HG03469 (cell line): ENCODE data around the gene UHRF1.

Source experiments
- ATAC-seq: cut with Tn5 transposase; IDR thresholded peaks from one replicate; pipeline ENCODE4 v1.9.1; 2021; ENCODE audit warnings: mild to moderate bottlenecking, moderate library complexity, moderate number of reproducible peaks; ENCODE audit not compliant: unreplicated experiment

UHRF1 gene

DNA sequence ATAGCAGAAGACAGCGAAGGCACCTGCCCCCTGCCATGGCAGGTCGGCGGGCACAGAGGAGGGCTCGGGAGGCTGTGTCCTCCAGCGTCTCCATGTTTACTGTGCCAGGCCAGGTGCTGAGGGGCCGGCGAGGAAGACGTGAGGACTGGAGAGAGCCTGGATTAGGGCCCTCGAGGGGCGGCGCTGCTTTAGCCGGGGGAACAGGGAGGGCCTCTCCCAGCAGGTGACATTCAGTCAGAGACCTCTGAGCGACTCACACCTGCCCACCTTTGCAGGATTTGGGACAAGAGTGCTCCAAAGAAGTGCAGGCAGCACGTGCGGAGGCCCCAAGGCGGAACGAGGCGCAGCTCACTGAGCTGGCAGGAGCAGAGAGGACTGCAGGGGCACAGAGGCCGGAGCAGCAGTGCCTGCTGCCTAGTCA is 77.2 kb downstream of the UHRF1 start:
- no peak for ATAC-seq

DNA sequence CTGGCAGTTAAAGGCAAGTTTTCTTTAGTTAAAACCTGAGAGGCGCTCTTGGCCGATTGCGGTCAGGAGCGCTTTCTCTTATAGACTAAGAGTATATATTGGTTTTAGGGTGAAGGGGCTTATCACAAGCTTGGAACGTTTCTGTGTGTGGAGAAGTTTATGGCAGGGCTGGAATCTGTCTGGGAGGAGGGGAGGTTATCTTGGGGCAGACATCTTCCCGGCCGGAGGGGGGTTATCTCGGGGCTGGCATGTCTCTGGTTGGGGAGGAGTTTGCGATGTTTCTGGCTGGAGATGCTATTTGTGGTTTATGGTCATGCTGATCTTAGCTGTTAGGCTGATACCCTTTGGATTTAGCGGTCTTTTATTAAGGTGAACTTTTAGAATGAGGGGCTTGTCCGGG is 78.0 kb downstream of the UHRF1 start:
- no peak for ATAC-seq

DNA sequence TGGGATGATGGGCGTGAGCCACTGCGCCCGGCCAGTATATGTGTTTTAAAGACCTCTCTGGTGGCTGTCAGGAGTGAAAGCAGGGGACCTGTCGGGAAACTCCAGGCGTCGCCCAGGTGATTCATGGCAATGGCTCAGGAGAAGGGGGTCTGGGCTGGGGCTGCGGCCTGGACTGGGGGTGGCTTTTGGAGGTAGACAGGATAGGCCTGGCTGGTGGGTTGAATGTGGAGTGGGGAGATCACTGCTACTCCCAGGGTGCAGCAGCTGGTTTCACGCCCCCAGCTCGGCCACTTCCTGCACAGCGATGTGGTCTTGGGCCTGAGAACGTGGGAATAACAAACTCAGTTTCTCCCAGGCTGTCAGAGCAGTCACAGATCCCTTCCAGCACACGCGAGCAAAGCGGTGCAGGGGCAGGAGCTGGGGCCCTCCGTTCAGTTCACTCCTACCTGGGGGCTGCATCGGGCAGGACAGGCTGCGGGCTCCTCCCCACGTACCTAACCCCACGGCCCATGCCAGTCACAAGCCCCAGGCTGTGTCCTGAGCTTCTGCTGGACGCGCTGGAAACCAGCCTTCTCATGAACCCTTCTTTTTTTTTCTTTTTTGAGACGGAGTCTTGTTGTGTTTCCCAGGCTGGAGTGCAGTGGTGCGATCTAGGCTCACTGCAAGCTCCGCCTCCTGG is 78.5 kb downstream of the UHRF1 start:
- no peak for ATAC-seq

DNA sequence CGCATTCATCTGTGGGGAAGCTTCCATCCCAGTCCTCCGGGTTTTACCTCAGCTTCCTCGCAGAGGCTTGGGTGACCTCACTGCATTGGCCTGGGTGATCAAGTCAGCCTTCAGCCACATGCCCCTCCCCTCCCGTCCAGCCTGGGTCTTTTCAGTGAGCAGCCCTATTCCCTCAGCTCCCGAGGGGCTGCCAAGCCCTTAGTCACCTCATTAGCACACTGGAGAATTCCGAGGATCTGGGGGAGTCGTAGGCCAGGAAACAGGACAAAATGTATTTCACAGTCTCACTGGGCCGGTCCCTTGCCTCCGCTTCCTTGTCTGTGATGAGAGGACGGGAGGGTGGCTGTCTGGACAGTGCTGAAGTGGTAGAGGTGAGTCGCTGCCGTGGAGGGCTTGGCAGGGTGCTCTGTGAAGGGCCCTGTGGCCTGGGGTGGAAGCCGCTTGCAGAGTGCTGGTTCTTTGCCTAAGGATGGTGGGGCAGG is 79.5 kb downstream of the UHRF1 start:
- ATAC-seq, result no peak

DNA sequence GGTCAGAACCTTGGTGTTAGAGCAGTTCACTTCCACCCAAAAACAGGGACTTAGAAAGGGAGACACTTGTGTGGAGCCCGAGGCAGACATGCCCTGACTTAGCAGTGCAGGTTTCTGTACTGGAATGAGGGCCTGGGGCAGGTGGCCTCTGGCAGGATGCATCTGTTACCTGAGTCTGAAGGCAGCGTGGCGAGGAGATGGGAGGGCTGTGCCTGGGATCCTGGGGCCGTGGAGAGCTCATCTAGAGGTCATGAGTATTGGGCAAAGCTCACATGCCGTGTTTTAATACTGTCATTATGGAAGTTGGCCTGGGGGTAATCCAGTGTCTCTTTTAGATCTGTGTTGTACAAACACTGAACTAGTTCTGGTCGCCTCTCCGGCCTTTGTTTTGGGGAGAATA is 81.0 kb downstream of the UHRF1 start:
- ATAC-seq, result no peak

DNA sequence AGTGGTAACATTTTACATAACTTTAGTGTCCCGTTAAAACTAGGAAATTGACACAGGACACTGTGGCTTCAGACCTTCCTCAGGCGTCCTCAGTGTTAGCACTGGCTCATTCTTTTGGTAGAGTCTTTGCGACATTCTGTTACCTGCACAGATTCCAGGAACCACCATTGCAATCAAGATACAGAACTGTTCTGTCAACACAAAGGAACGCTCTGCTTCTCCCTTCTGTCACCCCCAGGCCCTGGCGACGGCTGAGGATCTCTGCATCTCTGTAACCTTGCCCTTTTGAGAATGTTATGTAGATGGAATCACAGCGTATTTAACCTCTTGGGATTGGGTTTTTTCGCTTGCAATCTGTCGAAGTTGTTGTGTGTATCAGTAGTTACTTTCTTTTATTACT is 82.2 kb downstream of the UHRF1 start:
- ATAC-seq, result no peak

DNA sequence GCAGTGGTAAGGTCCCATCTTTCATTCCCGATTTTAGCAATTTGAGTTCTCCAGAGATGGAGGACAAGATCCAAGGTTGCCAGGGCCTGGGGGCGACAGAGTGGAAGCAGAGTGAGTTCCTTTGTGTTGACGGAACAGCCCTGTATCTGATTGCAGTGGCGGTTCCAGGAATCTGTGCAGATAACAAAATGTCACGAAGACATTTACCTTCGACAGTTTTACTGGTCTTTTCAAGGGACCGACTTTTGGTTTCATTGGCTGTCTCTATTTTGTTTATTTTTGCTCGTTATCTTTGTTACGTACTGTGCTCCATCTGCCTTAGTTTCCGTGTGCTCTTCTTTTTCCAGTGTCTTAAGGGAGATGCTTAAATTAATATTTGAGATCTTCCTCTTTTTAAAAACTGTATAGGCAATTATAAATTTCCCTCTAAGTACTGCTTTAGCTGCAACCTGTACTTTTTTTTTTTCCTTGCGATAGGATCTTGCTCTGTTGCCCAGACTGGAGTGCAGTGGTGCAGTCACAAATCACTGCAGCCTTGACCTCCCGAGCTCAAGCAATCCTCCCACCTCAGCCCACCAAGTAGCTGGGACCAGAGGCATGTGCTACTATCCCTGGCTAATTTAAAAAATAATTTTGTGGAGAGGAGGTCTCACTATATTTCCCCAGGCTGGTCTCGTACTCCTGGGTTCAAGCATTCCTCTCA is 82.8 kb downstream of the UHRF1 start:
- ATAC-seq, result no peak

DNA sequence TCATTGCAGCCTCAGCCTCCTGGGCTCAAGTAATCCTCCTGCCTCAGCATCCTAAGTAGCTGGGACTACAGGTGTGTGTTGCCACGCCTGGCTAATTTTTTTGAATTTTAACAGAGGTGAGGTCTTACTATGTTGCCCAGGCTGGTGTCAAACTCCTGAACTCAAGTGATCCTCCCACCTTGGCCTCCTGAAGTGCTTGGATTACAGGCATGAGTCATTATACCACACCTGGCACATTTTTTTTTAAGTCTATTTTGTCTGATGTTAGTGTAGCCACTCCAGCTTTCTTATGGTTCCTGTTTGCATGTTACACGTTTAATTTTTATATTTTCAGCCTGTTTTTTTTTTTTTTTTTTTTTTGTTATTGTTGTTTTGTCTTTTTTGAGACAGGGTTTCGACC is 84.4 kb downstream of the UHRF1 start:
- ATAC-seq, result no peak

DNA sequence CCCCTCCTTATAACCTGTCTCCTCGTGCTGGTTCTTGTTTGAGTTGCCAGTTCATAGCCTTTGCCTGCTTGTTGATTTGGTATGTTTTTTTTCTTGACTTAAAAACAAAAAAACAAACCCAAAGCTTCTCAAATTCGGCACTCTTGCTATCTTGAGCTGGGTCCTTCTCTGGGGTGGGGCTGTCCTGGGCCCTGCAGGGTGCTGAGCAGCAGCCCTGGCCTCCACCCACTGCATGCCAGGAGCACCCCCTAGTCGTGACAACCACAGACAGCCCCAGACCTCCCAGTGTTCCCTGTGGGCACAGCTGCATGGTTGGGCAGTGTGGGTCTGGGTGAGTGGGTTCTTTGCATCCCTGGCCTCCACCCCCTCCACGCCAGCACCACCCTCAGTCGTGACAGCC is 87.4 kb downstream of the UHRF1 start:
- no peak for ATAC-seq

DNA sequence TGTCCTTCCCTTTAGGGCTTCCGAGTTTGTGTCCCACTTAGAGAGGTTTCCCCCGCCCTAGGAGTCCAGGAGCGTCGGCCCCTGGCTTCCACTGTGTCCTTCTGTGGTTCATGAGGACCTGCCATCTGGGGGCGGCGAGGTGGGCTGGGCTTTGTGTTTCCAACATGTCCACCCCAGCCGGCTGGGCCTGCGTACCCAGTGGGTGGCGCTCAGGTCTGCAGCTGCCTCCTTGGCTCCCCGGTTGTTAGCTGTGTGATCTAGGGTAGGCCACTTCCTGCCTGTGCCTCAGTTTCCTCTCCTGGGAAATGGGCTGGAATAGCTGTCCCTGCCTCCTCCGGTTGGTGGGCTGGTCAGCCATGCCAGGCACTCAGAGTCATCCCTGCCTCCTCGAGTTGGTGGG is 88.0 kb downstream of the UHRF1 start:
- no peak for ATAC-seq

DNA sequence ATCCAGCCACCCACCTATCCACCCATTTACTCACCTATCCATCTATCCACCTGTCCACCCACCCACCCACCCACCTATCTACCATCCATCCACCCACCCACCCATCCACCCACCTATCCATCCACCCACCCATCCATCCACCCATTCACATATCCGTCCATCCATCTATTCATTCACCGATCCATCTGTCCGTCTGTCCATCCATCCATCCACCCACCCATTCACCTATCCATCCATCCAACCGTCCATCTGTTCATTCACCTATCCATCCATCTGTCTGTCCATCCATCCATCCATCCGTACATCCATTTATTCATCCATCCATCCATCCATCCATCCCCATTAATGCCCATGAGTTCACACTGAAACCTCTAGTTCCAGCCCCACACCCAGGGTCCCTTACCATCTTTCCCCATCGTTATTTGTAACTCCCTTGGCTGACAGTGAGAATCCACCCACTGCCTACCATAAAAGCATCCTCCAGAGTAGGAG is 90.9 kb downstream of the UHRF1 start:
- ATAC-seq, result no peak

DNA sequence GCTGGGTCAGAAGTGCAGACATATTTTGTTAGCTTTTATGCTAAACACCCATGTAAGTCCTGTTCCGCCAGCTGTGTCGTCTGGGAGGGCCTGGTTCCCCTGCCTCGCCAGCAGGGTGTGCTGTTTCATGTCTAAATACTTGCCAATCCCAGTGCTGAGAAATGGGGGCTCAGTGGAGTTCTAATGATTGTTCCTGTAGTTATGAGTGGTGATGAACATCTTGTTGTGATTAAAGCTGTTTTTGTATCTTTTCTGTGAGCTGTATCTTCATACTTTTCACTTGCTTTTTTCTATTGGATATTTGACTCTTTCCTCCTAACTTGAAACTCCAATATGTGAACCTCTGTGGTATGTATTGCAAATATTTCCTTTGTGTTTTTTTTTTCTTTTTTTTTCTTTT is 92.3 kb downstream of the UHRF1 start:
- ATAC-seq, result no peak

DNA sequence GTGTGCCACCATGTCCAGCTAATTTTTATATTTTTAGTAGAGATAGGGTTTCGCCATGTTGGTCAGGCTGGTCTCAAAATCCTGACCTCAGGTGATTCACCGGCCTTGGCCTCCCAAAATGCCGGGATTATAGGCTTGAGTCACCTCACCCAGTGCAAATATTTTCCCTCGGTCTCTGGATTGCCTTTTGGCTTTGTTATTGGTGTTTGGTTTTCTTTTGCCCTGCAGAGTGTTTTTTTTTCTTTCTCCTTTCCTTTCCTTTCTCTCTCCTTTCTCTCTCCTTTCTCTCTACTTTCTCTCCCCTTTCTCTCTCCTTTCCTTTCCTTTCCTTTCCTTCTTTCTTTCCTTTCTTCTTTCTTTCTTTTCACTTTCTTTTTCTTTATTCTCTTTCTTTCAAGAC is 92.8 kb downstream of the UHRF1 start:
- no peak for ATAC-seq

DNA sequence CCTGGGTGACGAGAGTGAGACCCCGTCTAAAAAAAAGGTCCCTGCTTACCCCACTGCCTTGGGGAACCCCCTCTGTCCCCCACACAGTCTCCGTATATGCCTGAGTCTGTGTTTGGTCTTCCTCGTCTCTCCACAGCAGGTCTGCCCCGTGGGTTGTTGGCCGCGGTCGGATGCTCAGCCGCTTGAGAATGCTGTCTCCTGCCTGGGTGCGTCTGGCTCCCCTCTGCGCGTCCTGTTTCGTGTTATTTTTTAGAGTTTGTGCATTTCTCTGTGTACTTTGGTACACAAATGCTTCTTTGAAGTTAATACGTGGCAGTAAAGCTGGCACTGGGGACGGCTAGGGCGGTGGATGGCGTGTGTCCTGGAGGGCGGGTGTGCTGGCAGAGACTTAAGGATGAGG is 94.5 kb downstream of the UHRF1 start:
- no peak for ATAC-seq

DNA sequence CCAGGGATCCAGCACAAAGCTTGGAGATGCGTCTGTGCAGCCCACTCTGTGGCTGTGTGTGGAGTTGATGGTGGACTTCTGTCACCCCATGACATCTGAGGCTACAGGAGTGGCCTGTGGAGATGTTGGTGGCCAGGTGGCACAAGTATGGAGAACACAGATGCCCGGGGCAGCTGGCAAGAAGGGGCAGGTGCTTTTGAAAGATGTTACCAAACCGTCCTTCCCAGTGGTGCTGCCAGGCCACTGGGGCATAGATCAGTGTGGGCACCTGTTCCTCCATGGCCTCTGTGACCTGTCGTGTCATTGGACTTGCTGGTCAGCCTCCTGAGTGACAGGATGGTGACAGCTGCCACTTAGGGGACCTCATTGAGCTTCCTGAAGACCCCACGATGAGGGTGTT is 95.8 kb downstream of the UHRF1 start:
- ATAC-seq, result no peak

DNA sequence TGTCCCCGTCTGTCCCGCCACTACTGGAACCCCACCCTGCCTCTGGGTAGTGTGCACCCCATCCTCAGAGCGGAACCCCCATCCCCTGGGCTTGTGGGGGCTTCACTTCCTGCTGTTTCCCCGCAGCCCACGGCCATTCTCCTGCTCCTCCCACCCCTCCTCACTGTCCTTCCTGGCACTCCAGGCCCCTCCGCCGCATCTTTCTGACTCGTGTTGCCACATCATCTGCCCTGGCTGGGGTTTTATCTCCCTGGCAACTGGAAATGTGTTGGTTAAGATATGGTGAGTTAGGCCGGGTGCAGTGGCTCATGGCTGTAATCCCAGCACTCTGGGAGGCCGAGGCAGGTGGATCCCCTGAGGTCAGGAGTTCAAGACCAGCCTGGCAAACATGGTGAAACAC is 96.9 kb downstream of the UHRF1 start:
- ATAC-seq, result no peak

DNA sequence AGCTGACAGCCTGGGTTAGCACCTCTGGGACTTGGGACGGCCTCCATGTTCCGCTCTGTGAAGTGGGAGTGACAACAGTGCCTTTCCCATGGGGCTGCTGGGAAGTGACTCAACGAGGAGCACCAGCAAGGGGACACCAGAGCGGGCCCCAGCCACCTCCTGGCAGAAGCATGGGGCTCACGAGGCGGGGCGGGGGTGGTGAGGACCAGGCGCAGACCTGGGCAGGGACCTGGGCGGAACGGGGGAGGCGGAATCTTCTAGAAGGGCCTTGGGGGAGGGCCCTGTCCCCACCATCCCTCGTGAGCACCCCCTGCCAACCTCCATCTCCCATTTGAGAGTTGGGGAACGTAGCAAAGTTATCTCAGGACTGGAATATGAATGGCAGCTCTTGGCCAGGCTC is 97.5 kb downstream of the UHRF1 start:
- no peak for ATAC-seq
